Body of pancreas (tissue), 4 donors: Measurements from ENCODE around the gene TMEM63A.

Source experiments
- CTCF ChIP-seq, 7 experiments: fragments of 450-650 bp in 4 of 7; fragments of 200-600 bp in 3 of 7; sonication (generic) in 3 of 7; IDR thresholded peaks; one replicate each; pipeline ENCODE4 v1.5.1; 2016 to 2019; ENCODE audit warnings: antibody characterized with exemption in 7 of 7
- POLR2A ChIP-seq, 3 donors: fragments of 450-650 bp; IDR thresholded peaks; one replicate each; pipeline ENCODE4 v1.6.1; 2016; ENCODE audit warnings: antibody characterized with exemption in 3 of 3, mild to moderate bottlenecking in 2 of 3

DNA sequence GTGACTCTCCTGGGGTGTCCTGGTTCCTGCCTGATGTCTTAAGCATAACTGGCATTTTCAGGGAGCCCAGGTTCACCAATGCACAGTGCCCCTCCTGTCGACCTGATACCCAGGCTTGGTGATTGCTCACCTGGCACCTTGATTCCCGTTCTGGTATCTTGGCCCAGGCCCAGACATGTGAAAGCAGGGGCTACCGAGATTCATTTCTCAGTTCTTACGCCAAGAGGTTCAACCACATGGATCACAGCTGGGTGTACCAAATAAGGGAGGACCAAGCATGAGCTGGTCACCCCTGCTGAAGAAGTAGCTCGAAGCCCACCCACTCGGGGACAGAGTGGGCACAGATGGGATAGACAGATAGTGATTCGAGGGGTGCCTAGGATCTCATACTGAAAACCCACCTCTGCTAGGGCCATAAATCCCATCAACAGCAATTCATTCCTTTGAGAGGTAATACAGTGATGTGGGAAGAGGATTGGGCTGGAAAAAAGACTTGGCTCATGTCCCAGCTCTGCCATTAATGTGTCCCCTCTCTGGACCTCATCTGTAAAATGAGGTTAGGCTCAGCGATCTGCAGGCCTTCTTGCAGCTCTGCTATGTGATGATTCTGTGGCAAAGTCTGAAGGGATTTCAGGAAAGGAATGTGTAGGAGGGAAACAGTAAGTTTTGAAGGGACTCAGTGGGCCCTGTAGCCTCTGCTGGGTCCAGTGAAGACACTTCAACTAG lies 69.5 kb downstream of the TMEM63A start:
- TF ChIP-seq CTCF (IDR thresholded peaks at IDR 0.05) (no peak), POLR2A (IDR thresholded peaks at IDR 0.05) (no peak)
